Measurements from ENCODE around the gene COPS6.
"Not testable (repeated sequence)": the region's sequence is repeated elsewhere in the genome, so short reads cannot be mapped to it uniquely, and the experiment has no call there.

Gene COPS6

GRCh38 chr7:100126239-100126930 is 37.6 kb downstream of the COPS6 start:
- in situ Hi-C loops (cut with MboI; ENCODE audit: low sequenced_read_pairs): loop anchor here (5.0 kb wide), 1 partner anchor 134 kb away; no protein-coding TSS in a partner anchor

GRCh38 chr7:100126931-100127865 is 38.4 kb downstream of the COPS6 start, which contains the start of gene MBLAC1:
MBLAC1 (plus strand) TSS chr7:100126967; CDS start chr7:100127396, 429 bp downstream.
- in situ Hi-C loops (cut with MboI; ENCODE audit: low sequenced_read_pairs): loop anchor here (5.0 kb wide), 1 partner anchor 135 kb away; no protein-coding TSS in a partner anchor

- in situ Hi-C loops (cut with MboI; ENCODE audit: low sequenced_read_pairs): loop anchor here (5.0 kb wide), 1 partner anchor 136 kb away; no protein-coding TSS in a partner anchor
Observed at GRCh38 chr7:100127866-100128636, 39.3 kb downstream of the COPS6 start.

GRCh38 chr7:100128637-100128963 is 39.8 kb downstream of the COPS6 start:
- in situ Hi-C loops (cut with MboI; ENCODE audit: low sequenced_read_pairs): loop anchor here (5.0 kb wide), 1 partner anchor 136 kb away; no protein-coding TSS in a partner anchor

- in situ Hi-C loops (cut with MboI; ENCODE audit: low sequenced_read_pairs): not testable (repeated sequence)
Observed at GRCh38 chr7:100130220-100130607, 41.4 kb downstream of the COPS6 start.

GRCh38 chr7:100130608-100131453 is 42.1 kb downstream of the COPS6 start:
- in situ Hi-C loops (cut with MboI; ENCODE audit: low sequenced_read_pairs): no loop called here

- in situ Hi-C loops (cut with MboI; ENCODE audit: low sequenced_read_pairs): no loop called here
Observed at GRCh38 chr7:100132126-100132525, 43.4 kb downstream of the COPS6 start.

- in situ Hi-C loops (cut with MboI; ENCODE audit: low sequenced_read_pairs): no loop called here
Observed at GRCh38 chr7:100132697-100133151, 44.0 kb downstream of the COPS6 start.

- in situ Hi-C loops (cut with MboI; ENCODE audit: low sequenced_read_pairs): loop anchor here (5.0 kb wide), 1 partner anchor 64 kb away; no protein-coding TSS in a partner anchor
Observed at GRCh38 chr7:100137851-100138760, 49.3 kb downstream of the COPS6 start.

GRCh38 chr7:100141555-100141949 is 52.8 kb downstream of the COPS6 start:
- in situ Hi-C loops (cut with MboI; ENCODE audit: low sequenced_read_pairs): no loop called here
